GM18520 (cell line): ENCODE results near the gene RNF31.
"Not testable (repeated sequence)": the region's sequence is repeated elsewhere in the genome, so short reads cannot be mapped to it uniquely, and the experiment has no call there.

Experiments
- ATAC-seq: cut with Tn5 transposase; IDR thresholded peaks from one replicate; pipeline ENCODE4 v1.9.1; 2021; ENCODE audit not compliant: unreplicated experiment

Gene RNF31

DNA sequence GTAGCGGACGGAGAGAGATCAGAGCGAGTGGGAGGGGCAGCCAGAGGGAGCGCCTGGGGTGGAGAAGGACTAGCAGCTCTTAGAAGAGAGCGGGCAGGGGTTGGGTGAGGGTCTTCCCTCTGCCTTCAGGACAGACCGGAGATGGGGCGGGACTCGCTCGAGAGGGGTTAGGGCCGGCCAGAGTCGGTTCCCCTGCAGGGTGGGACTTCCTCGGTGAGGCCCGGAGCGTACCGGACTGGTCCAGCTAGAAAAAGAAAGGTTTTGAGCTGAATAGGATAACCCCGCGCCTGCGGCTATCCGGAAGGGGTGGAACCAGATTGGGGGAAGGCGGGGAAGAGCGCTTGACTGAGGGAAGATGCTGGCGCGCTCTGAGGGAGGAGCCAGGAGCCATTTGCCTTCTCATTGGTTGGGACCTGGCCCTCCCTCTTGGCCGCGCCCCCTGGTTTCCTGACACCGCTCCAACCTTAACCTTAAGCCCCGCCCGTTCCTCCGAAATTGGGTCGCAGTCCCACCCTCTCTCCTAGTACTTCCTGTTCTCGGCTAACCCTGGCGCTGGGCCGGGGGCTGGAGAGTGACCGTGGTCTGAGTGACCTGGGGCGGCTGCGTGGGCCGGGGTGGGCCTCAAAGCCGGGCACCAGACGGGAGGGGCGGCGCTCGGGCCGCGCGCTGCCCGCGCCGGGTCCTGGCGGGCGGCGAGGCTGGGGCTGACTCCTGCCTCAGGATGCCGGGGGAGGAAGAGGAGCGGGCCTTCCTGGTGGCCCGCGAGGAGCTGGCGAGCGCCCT, at the start of gene RNF31:
Gene RNF31, plus strand, starts transcription at position 521 of the 783 bp plus-strand sequence. Its CDS starts 201 bp downstream, at position 722.
- peak; percentile 79 for ATAC-seq

DNA sequence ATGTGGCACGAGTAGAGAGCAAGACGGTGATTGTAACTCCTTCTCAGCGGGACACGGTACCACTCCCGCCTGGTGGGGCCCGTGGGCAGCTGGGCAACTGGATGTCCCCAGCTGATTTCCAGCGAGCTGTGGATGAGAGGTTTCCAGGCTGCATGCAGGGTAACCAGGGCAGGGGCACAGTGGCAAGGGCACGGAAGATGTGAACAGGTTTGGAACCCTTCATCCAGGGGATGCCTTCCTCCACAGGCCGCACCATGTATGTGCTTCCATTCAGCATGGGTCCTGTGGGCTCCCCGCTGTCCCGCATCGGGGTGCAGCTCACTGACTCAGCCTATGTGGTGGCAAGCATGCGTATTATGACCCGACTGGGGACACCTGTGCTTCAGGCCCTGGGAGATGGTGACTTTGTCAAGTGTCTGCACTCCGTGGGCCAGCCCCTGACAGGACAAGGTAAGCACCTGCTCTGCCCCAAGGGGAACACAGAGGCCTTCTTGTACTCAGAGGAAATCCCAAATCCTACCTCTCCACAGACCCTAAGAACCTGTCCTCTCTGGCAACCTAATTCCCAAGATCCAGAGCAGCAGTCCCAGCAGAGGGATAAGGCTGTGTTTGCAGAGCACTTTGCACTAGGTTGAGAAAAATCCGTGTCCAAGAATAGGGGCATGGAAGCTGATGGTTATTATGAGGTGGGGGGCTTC, 48.9 kb upstream of the RNF31 start:
- ATAC-seq = no peak

DNA sequence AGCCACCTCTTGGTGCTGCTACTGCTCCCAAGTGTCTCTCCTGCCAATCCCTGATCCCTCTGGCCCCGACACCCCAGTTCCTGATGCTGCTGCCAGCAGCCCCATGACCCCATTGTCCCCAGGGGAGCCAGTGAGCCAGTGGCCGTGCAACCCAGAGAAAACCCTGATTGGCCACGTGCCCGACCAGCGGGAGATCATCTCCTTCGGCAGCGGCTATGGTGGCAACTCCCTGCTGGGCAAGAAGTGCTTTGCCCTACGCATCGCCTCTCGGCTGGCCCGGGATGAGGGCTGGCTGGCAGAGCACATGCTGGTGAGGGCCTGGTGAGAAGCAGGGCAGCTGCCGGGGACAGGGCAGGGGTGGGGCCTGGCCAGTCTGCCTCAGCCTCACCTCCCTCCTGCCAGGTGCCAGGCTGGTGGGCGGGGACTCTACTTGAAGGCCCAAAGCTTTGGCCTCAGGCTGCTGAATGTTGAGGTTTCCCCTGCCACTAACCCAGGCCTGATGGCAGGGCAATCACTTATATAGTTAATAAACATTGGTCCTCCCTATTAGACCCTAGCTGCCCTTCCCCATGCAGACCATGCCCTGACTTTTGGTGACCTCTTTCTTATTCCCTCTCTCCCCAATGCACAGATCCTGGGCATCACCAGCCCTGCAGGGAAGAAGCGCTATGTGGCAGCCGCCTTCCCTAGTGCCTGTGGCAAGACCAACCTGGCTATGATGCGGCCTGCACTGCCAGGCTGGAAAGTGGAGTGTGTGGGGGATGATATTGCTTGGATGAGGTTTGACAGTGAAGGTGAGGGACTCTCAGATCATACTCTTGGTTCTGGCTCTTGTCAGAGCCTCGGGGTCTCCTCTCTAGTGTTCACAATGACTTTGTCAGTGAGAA, 48.1 kb upstream of the RNF31 start:
- no peak for ATAC-seq

DNA sequence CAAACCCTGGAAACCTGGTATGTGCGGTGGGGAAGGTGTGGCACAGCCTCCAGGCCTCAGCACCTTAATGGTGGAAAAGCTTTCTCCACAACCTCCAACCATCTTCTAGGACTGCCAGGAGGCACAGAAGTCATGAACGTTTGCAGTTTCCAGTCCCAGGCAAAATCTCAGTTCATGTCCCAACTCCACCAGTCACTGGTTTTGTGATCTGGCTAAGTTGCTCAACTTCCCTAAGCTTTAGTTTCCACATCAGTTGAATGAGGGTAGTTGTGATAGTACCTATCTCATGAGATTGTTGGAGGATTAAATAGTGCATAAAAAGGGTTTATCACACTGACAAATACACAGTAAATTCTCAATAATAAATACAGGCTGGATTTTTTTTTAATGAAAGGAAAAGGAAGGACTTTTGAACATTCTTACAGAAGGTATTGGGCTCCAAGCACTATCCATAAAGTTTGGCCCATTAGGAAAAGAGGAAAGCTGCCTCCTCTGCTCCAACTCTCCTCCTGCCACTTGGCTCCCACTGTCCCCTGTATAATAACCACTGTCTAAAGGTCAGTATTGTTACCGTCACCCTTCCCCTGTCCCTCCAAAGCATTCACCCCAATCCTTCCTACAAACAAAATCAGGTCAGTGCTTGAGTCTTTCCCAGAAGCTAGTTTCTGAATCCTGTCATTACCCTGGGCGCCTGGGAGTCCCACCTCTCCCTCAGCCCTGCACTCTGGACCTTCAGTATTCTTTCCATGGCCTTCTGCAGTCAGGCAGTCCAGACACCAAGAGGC, 46.9 kb upstream of the RNF31 start:
- ATAC-seq = no peak

DNA sequence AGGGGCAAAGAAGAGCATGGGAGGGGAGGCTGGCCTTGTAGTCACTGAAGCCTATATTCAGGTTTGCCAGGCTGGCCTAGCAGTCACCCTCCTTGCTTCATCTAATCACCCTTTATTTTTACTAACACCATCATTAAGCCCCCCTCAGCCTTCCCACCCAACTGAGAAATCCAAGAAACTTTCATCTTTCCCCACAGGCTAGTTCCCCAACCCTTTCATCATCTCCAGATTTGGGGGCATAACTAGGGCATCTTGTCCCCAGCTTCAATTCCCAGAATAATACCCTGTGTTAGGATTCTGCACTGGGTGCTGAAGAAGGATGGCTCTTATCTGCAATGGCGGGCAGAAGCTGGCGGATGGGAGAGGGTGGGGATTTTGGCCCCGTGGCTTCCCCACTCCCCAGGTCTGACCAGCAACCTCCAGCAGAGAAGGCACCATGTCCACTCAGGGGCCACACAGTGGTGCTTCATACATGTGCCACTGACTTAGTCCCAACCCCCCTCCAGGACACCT, 46.3 kb upstream of the RNF31 start:
- no peak for ATAC-seq

DNA sequence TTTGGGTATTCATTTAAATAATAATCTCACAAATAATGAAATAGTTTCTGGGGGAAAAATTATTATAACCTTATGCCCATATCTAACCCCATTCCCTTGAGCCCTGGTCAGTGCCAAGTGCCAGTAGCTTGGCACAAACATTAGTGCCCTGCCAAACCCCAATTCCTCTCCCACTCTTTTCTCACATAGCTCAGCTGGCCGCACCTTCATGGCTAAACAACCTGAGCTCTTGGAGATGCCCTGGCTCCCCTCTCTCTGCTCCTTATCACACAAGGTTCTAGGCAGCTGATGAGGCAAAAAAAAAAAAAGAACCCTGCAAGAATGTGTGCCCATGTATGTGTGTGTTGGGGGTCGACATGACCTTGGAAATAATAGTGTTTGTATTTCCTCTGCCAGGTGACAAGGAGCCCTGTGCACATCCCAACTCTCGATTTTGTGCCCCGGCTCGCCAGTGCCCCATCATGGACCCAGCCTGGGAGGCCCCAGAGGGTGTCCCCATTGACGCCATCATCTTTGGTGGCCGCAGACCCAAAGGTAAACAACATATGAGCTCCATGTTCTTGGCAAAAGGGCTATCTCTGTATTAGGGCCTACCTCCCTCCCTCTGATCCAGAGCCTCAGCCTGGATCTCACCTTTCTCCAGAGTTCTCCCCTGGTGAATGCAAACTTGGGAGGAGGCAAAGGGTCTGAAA, 44.8 kb upstream of the RNF31 start:
- no peak for ATAC-seq

DNA sequence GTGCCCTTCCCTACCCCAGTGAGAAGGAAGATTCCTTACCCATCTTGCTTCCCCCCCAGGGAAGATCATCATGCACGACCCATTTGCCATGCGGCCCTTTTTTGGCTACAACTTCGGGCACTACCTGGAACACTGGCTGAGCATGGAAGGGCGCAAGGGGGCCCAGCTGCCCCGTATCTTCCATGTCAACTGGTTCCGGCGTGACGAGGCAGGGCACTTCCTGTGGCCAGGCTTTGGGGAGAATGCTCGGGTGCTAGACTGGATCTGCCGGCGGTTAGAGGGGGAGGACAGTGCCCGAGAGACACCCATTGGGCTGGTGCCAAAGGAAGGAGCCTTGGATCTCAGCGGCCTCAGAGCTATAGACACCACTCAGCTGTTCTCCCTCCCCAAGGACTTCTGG, 43.8 kb upstream of the RNF31 start:
- no peak for ATAC-seq

DNA sequence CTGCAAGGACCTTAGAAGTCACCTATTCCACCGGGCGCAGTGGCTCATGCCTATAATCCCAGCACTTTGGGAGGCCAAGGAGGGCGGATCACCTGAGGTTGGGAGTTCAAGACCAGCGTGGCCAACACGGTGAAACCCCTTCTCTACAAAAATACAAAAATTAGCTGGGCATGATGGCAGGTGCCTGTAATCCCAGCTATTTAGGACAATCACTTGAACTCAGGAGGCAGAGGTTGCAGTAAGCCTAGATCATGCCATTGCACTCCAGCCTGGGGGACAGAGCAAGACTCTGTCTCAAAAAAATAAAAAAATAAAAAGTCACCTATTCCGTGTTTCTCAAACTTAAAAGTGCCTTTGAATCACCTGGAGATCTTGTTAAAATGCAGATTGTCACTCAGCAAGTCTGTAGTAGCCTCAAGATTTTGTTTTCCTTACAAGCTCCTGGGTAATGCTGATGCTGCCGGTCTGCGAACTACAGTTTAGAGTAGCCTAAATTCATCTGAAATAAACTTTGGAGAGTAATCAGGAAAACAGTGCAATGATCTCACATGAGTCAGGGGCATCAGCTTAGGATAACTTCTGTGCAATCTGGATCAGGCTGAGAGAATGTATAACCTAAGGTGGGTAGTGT, 41.6 kb upstream of the RNF31 start:
- not testable (repeated sequence) for ATAC-seq

DNA sequence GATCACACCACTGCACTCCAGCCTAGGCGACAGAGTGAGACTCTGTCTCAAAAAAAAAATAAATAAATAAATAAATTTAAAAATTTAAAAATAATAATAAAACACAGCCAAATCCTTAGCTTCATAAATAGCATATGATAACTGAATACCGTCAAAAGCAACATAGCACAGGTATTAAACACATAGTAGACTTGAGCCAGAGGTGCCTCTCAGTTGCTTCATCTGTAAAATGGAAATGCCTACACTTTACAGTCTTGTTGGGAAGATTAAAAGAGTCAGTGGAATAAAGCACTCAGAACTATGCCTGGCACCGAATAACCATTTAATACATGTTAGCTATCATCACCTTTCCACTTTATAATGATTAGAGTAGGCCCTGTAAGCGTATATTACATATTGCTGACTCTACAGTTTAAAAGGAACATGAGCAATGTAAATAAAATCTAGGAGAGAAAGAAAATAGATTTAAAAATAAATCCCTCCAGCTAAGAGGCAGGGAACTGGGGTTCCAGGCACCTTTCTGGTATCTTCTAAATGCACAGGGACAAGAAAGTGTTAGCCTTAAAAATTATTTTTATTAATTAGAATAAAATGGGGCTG, 40.5 kb upstream of the RNF31 start:
- ATAC-seq = no peak

DNA sequence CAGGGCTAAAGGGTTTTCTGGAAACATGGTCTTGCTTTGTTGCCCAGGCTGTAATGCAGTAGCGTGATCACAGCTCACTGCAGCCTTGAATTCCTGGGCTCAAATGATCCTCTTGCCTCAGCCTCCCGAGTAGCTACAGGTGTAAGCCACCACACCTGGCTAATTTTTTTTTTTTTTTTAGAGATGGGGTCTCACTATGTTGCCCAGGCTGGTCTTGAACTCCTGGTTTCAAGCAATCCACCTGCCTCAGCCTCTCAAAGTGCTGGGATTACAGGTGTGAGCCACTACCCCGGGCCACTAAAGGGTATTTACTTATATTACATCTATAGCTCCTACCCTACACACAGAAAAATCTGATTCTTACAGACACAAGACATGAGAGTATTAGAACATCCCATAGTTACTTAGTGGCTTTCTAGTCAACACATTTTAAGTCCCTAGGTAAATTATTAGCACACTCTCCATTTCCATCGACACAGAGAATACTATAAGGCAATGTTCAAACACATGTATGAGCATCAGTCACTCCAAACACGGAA, 38.9 kb upstream of the RNF31 start:
- no peak for ATAC-seq

DNA sequence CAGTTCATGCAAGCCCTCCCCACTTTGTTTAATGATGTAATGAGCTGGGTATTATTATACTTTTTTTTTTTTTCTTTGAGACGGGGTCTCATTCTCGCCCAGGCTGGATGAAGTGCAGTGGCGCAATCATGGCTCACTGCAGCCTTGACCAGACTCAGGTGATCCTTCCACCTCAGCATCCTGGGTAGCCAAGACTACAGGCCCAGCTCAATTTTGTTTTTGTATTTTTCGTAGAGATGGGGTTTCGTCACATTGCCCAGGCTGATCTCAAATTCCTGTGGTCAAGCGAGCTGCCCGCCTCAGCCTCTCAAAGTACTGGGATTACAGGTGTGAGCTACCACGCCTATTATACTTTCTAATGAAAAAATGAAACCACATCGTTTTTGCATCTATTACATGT, 37.2 kb upstream of the RNF31 start:
- no peak for ATAC-seq

DNA sequence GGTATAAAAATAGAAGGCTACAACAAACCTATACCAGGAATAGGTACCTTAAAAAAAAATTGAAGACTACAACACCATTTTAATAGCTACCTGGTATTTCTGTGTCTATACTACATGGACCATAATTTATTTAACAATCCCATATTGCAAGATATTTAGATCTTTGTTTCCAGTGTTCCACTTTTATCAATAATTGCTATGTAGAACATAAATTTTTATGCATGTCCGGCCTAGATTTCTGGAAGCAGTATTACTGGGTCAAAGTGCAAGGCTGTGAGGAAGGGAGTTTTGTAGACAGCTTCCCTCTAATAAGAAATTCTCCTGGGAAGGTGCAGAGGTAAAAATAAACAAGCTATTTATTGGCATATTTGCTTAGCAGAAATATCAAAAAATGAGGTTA, 36.8 kb upstream of the RNF31 start:
- no peak for ATAC-seq

DNA sequence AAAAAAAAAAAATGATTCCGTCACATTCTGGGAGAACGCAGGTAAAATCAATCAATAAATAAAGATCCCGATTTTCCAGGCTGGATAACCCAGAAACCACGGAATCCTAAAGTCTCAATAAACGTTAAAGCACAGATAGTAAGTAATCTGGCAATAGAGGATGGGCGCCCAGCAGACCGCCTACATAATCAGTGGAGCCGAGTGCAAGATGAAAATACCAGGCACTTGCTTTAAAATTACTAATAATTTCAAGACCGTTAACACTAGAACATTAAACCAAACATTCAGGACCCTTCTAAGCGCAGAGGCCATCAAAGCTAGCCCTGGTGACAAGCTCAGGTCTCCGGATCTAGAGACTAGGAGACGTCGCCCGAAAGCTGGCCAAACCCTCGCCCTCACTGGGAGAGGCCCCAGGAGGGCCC, 33.9 kb upstream of the RNF31 start:
- ATAC-seq = no peak

DNA sequence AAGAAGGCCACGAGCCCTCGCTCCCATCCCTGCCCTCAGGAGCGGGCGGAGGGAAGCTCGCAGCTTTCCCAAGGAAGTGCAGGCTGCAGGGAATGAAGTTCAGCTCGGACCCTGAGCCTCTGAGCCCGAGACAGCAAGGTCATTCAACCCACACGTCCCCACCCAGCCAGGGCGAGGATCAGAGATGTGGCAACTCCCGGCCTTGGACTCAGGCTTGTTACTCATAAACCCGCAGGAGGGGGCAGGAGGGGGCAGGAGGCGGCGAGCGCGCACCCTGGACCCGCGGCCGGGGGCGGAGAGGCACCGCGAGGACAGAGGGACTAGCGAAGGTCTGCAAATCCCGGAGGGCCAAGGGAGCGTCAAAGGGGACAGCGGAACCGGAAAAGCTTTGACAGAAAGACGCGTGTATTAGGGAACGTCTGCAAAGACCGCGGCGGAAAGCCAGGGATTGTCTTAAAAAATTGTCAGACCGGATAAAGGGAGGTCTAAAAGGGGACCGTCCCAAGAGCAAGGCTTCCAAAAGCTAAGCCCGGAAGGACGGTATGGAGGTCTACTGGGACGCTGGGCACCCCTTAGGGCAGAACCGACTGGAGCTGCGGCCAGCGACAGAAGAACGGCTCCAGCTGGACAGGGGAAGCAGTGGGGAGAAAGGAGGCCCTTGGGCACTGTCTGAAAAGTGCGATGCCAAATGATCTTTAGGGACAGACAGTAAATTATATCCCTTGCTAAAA, 33.3 kb upstream of the RNF31 start:
- peak; percentile 0 for ATAC-seq

DNA sequence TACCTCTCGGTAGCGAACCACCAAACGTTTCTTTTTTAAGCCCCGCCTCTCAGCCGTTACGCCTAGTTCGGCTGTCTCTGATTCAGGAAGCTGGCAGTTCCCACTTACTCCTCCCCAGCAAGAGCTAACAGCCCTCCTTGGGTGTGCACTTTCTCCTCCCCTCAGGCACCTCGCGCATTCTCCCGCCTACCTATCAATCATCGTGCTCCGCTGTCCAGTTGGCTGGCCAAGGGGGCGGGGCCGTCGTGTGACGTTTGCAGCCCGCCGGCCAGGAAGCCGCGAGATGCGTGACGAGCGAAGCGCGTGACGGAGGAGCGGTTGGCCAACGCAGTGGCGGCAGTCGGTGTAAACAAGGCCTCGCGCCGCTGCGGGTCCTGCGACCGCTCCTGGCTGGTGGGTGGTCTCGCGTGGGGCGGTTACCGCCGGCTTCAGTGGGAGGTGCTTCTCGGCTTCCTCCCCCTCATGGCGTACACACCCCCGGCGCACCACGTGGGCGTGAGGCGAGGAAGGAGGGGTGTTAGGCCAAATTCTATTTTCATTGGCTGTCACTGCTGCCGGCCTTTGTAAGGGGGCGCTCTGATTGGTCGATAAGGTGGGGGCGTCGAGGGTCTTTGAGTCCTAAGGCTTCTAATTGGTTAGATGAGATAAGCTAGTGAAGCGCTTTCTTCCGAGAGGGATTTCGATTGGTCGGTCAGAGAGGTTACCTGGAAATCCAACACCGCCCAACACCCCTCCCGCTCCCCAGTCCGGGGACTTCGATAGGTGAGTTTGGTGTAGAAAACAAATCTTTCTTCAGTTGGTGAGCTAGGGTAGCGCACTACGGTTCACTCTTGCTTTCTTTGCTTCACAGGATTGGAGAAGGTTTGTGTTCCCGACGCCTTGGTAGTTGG, 32.5 kb upstream of the RNF31 start, which contains the start of the genes DCAF11 and NRL:
Gene DCAF11, plus strand, starts transcription at position 246 of the 890 bp plus-strand sequence. CDS start 818 bp downstream, outside the sequence.
Gene NRL, minus strand, starts transcription at position 418 of the 890 bp plus-strand sequence. CDS start 32,101 bp downstream, outside the sequence.
- ATAC-seq = peak; percentile 82

DNA sequence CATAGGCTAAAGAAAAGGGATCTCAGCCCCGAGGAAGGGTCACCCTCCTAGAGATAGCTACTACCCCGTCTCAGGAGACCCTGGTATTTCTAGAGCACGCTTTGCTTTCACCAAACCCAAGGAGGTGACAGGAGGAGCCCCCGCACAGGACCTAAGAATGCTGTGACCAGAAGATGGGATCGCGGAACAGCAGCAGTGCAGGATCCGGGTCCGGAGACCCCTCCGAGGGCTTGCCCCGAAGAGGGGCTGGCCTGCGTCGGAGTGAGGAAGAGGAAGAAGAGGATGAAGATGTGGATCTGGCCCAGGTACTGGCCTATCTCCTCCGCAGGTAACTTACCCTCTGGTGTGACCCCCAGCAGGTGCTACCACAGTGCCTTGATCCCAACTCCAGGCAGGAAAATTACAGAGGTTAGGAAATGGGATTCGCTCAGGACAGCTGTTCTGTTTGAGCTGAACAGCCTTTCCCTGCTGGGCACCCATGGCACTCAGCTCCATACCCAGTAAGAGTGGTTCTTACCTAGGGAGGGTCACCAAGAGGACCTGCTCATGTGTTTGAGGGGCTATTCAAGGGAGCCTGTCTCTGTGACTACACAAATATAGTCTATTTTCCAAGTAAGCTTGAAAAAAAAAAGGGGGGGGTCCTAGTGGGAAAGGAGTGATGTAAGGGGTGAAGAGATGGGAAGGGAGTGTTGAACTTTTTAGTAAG, 31.7 kb upstream of the RNF31 start:
- no peak for ATAC-seq
